ENCODE results near the gene ZNF292.
A peak's percentile ranks its signal among the peaks of the same experiment; 100 is the strongest.

ZNF292 gene

DNA sequence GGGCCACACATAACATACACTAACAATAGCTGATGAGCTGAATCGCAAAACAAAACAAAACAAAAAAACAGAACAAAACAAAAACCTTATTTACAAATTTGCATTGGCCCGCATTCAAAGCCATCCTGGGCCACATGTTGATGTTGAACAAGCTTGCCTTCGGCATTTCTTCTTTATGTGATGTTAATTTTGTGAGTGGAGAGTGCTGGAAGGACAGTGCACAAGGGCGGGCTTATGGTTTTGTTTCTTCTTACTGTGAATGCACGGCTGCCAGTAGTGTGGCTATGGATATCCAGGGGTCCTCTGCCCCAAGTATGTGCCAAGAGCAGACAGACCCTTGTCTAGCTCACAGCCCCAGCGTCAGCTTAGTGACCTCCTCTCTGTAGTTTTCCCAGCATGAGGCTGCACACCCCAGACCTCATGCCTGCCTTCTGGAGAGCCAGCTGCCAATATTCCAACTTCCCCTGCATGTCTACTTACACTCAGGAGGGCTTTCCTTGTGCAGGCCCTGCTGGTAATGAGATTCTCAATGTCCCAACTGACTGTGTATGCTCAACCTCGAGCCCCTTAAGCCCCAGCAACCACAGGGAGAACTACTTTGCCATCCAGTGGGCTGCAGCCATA is 24.9 kb downstream of the ZNF292 start:
- peaks cover 5% of the 10 kb centered on the region for H3K36me3 ChIP-seq (ENCODE audit: control insufficient read depth, insufficient read depth, low read length)
- TF ChIP-seq, protein P1, sequence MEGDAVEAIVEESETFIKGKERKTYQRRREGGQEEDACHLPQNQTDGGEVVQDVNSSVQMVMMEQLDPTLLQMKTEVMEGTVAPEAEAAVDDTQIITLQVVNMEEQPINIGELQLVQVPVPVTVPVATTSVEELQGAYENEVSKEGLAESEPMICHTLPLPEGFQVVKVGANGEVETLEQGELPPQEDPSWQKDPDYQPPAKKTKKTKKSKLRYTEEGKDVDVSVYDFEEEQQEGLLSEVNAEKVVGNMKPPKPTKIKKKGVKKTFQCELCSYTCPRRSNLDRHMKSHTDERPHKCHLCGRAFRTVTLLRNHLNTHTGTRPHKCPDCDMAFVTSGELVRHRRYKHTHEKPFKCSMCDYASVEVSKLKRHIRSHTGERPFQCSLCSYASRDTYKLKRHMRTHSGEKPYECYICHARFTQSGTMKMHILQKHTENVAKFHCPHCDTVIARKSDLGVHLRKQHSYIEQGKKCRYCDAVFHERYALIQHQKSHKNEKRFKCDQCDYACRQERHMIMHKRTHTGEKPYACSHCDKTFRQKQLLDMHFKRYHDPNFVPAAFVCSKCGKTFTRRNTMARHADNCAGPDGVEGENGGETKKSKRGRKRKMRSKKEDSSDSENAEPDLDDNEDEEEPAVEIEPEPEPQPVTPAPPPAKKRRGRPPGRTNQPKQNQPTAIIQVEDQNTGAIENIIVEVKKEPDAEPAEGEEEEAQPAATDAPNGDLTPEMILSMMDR (IDR thresholded peaks at IDR 0.05; ENCODE audit: insufficient read depth, low read length, poor library complexity, severe bottlenecking): no peak
- no peak for DNase-seq (ENCODE audit: extremely low read depth, insufficient read length)
- no peak overlapping the region for H3K4me3 ChIP-seq (replicated peaks; ENCODE audit: low read depth, low read length)
- H3K27me3 ChIP-seq (replicated peaks; ENCODE audit: control insufficient read depth, insufficient read depth, low read length): no peaks in the 10 kb centered on the region

- no peaks in the 10 kb centered on the region for H3K27me3 ChIP-seq (replicated peaks; ENCODE audit: control insufficient read depth, insufficient read depth, low read length)
- peaks cover 3% of the 10 kb centered on the region for H3K36me3 ChIP-seq (ENCODE audit: control insufficient read depth, insufficient read depth, low read length)
- no peak for DNase-seq (ENCODE audit: extremely low read depth, insufficient read length)
- TF ChIP-seq, protein P1 (IDR thresholded peaks at IDR 0.05; ENCODE audit: insufficient read depth, low read length, poor library complexity, severe bottlenecking): no peak
- H3K4me3 ChIP-seq (replicated peaks; ENCODE audit: low read depth, low read length): peak overlapping the region; percentile 21
These were observed 26.5 kb downstream of the ZNF292 start for GRCh38 chr6:87181903-87182302.

GRCh38 chr6:87182321-87182720 is 27.0 kb downstream of the ZNF292 start:
- no peak overlapping the region; the same call in 1 of the 2 replicates for H3K4me3 ChIP-seq (replicated peaks; ENCODE audit: low read depth, low read length)
- DNase-seq (ENCODE audit: extremely low read depth, insufficient read length): peak; percentile 51
- no peaks in the 10 kb centered on the region for H3K27me3 ChIP-seq (replicated peaks; ENCODE audit: control insufficient read depth, insufficient read depth, low read length)
- peaks cover 3% of the 10 kb centered on the region for H3K36me3 ChIP-seq (ENCODE audit: control insufficient read depth, insufficient read depth, low read length)
- TF ChIP-seq, protein P1 (IDR thresholded peaks at IDR 0.05; ENCODE audit: insufficient read depth, low read length, poor library complexity, severe bottlenecking): no peak

DNA sequence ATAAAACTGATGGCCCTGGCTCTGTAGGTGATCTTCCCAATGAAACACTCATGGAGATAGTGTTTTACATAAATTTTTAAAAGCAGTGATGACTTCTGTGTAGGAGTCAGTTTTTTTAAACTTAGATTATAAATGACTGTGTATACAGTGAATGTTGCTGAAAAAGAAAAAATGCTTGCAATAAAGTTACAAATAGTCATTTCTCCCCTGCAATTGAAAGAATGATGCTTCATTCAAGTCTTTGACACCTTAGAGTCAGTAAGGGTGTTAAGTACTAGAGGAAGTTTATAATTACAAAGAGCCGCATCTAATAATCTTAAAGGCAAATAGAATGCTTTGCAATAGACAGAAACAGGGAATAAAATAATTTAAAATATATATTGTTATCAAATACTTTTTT is 27.6 kb downstream of the ZNF292 start:
- Histone ChIP-seq H3K4me3 (replicated peaks; ENCODE audit: low read depth, low read length) (no peak overlapping the region), H3K27me3 (replicated peaks; ENCODE audit: control insufficient read depth, insufficient read depth, low read length) (no peaks in the 10 kb centered on the region), H3K36me3 (ENCODE audit: control insufficient read depth, insufficient read depth, low read length) (peaks cover 3% of the 10 kb centered on the region)
- DNase-seq (ENCODE audit: extremely low read depth, insufficient read length): no peak
- TF ChIP-seq, protein P1 (IDR thresholded peaks at IDR 0.05; ENCODE audit: insufficient read depth, low read length, poor library complexity, severe bottlenecking): no peak

GRCh38 chr6:87183687-87184086 is 28.3 kb downstream of the ZNF292 start:
- DNase-seq (ENCODE audit: extremely low read depth, insufficient read length): no peak
- TF ChIP-seq, protein P1 (IDR thresholded peaks at IDR 0.05; ENCODE audit: insufficient read depth, low read length, poor library complexity, severe bottlenecking): no peak
- Histone ChIP-seq H3K27me3 (replicated peaks; ENCODE audit: control insufficient read depth, insufficient read depth, low read length) (no peaks in the 10 kb centered on the region), H3K36me3 (ENCODE audit: control insufficient read depth, insufficient read depth, low read length) (peaks cover 3% of the 10 kb centered on the region), H3K4me3 (replicated peaks; ENCODE audit: low read depth, low read length) (no peak overlapping the region)
